ENCODE data around the gene KRT27. TPM values are rescaled to one million over a fixed set of nuclear protein-coding genes. Genes with fewer than 3 reads are reported as not detected.

KRT27 gene
- total and polyA plus RNA-seq, 4 experiments from 2014 or later, result not detected

DNA sequence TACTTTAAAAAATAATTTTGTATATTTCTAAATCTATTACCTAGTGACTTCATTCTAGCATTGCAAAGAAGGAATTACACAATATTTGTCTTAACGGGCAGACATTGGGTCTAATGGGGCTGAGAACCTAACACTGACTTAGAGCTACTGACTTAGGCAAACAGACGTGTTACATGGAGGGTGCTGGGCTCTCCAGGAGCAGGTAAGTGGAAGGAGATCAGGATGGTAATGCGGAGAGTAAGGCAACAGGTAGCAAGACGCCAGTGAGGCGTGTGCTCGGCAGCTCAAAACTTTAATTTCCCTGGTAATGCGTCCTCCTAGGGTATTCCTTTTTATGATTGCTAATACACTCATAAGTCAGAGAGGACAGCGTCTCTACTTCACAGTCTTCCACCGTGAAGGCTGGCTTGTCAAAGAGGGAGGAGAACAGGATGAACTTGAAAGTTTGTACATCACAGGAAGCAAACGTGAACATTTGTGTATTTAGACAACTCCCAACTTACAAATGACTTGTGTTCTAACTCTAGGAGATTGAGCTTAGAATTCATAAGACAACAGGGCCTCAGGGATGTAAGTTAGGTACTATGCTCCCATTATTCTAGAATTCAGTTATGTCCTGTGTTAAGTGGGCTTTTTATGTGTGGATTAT lies 12.8 kb upstream of the KRT27 start:
- no peak overlapping the region for H3K27ac Mint-ChIP-seq
- intact Hi-C loops (cut with micrococcal nuclease), result no loop called here
- POLR2A ChIA-PET (ENCODE audit: partially characterized antibody), result no interaction called here

DNA sequence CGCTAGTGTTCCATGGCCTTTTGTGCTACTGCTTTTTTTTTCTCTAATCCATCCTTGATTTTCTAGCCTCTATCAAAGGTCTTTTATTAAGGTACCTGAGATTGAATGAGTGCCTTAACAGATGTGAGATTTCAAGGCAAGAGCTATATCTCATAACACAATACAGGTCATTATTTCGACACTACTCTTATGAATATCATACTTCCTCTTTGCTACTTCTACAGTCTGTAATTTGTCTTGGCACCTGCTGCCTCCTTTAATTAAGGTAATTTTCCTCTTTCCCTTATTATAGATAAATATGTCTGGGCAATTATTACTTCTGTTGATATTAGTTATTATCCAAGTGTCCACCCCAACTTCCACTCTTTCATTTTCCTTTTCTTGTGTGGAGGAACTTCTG lies 12.1 kb upstream of the KRT27 start:
- Histone ChIP-seq H3K9me3 (ENCODE audit: control insufficient read depth in 1 of 2, low read length in 2 of 2) (no peaks in the 10 kb centered on the region), H3K4me3 (ENCODE audit: low read length in 2 of 2) (no peak overlapping the region), H3K27me3 (ENCODE audit: insufficient read depth, low read length) (peaks cover 4% of the 10 kb centered on the region), H3K36me3 (ENCODE audit: insufficient read depth, low read length) (no peaks in the 10 kb centered on the region), H3K4me1 (ENCODE audit: insufficient read depth, low read length) (no peaks in the 10 kb centered on the region), H3K27ac (ENCODE audit: low read depth, low read length) (no peak overlapping the region)
- ChIA-PET POLR2A (ENCODE audit: partially characterized antibody) (no interaction called here), CTCF (ENCODE audit: partially characterized antibody) (interaction anchor here (1.6 kb wide), 1 partner anchor 854 kb away, joined by 5 read pairs; no protein-coding TSS in a partner anchor)
- intact Hi-C loops (cut with micrococcal nuclease), result no loop called here
- no peaks in the 10 kb centered on the region for H3K4me1 Mint-ChIP-seq
- DNase-seq, result no peak
- peaks cover 26 to 34% of the 10 kb centered on the region in 2 donors for H3K27me3 Mint-ChIP-seq
- no peak overlapping the region for H3K27ac Mint-ChIP-seq
- no peak overlapping the region for H3K4me3 Mint-ChIP-seq
- H3K36me3 Mint-ChIP-seq, result no peaks in the 10 kb centered on the region
- no peaks in the 10 kb centered on the region for H3K9me3 Mint-ChIP-seq

More for the DNA sequence above, 12.8 kb upstream of the KRT27 start:
- Mint-ChIP-seq H3K4me1 (no peaks in the 10 kb centered on the region), H3K36me3 (no peaks in the 10 kb centered on the region), H3K4me3 (no peak overlapping the region), H3K9me3 (no peaks in the 10 kb centered on the region), H3K27me3 (peaks cover 25 to 34% of the 10 kb centered on the region in 2 donors)
- no peak overlapping the region for H3K4me3 ChIP-seq (ENCODE audit: low read length in 2 of 2)
- no peaks in the 10 kb centered on the region for H3K36me3 ChIP-seq (ENCODE audit: insufficient read depth, low read length)
- DNase-seq, result no peak
- H3K4me1 ChIP-seq (ENCODE audit: insufficient read depth, low read length), result no peaks in the 10 kb centered on the region
- CTCF ChIA-PET (ENCODE audit: partially characterized antibody), result interaction anchor here (1.1 to 1.6 kb wide), 2 partner anchors 11 to 854 kb away, joined by 3 to 5 read pairs; no protein-coding TSS in a partner anchor
- peaks cover 8% of the 10 kb centered on the region for H3K27me3 ChIP-seq (ENCODE audit: insufficient read depth, low read length)
- H3K27ac ChIP-seq (ENCODE audit: low read depth, low read length), result no peak overlapping the region
- H3K9me3 ChIP-seq (ENCODE audit: control insufficient read depth in 1 of 2, low read length in 2 of 2), result no peaks in the 10 kb centered on the region

DNA sequence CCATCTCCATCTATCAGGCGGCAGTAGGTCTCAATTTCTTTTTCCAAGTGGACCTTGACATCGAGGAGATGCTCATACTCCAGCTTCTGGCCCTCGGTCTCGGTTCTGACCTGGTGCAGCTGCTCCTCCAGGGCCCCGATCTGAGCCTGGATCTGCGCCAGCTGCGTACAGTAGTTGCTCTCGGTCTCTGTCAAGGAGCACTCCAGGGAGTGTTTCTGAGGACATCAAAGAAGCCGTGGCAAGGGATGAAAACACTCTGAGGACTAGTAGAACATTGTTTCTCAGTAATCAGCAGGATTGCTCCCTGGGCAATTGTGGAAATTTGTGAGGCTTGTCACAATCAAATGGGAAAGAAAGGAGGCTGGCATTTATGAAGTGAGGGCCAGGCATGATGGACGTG lies 11.5 kb upstream of the KRT27 start:
- Mint-ChIP-seq H3K4me1 (no peaks in the 10 kb centered on the region), H3K9me3 (no peaks in the 10 kb centered on the region), H3K27ac (no peak overlapping the region), H3K36me3 (no peaks in the 10 kb centered on the region), H3K4me3 (no peak overlapping the region), H3K27me3 (peaks cover 26 to 31% of the 10 kb centered on the region in 2 donors)
- no peaks in the 10 kb centered on the region for H3K36me3 ChIP-seq (ENCODE audit: insufficient read depth, low read length)
- H3K27ac ChIP-seq (ENCODE audit: low read depth, low read length), result no peak overlapping the region
- ChIA-PET POLR2A (ENCODE audit: partially characterized antibody) (no interaction called here), CTCF (ENCODE audit: partially characterized antibody) (interaction anchor here (0.7 to 1.6 kb wide), 2 partner anchors 855 to 869 kb away, joined by 3 to 5 read pairs; no protein-coding TSS in a partner anchor)
- H3K9me3 ChIP-seq (ENCODE audit: control insufficient read depth in 1 of 2, low read length in 2 of 2), result no peaks in the 10 kb centered on the region
- intact Hi-C loops (cut with micrococcal nuclease), result no loop called here
- H3K27me3 ChIP-seq (ENCODE audit: insufficient read depth, low read length), result no peaks in the 10 kb centered on the region
- no peaks in the 10 kb centered on the region for H3K4me1 ChIP-seq (ENCODE audit: insufficient read depth, low read length)
- no peak for DNase-seq
- no peak overlapping the region for H3K4me3 ChIP-seq (ENCODE audit: low read length in 2 of 2)

DNA sequence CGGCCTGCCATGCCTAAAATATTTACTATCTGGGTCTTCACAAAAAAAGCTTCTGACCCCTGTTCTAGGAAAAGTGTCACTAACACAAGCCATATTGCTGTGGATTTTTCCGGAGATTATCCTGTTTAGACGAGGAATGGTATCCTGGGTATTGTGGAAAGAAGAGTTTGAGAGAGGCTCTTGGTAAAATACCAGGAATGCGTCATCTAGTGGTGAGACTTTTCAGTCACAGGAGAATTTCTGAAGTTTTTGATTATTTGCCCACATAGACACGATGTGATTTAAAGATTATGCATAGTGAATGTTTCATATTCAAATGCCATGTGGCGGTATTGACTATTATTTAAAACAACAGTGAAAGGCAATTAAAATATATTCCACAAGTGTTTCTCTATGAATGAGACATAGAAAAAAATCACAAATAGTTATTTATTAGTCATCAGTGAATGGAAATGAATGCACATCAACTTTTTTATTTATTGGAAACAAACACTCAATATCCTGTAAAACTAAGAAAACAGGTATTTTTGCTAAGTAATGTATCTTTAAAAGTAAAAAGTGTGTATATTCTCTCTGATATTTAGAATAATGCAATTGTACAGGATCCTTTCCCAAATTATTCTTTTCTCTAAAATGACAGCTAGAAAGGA lies 9.6 kb upstream of the KRT27 start:
- Histone ChIP-seq H3K4me3 (ENCODE audit: low read length in 2 of 2) (no peak overlapping the region), H3K27ac (ENCODE audit: low read depth, low read length) (no peak overlapping the region), H3K27me3 (ENCODE audit: insufficient read depth, low read length) (no peaks in the 10 kb centered on the region), H3K4me1 (ENCODE audit: insufficient read depth, low read length) (no peaks in the 10 kb centered on the region), H3K9me3 (ENCODE audit: control insufficient read depth in 1 of 2, low read length in 2 of 2) (no peaks in the 10 kb centered on the region), H3K36me3 (ENCODE audit: insufficient read depth, low read length) (no peaks in the 10 kb centered on the region)
- no peak overlapping the region for H3K4me3 Mint-ChIP-seq
- DNase-seq, result no peak
- intact Hi-C loops (cut with micrococcal nuclease), result loop anchor here (1.0 kb wide), 1 partner anchor 172 kb away; no protein-coding TSS in a partner anchor
- H3K4me1 Mint-ChIP-seq, result no peaks in the 10 kb centered on the region
- CTCF ChIA-PET (ENCODE audit: partially characterized antibody), result interaction anchor here (0.8 to 2.2 kb wide), 4 partner anchors 11 to 172 kb away, joined by 3 to 8 read pairs (median 4); no protein-coding TSS in a partner anchor
- no peaks in the 10 kb centered on the region for H3K36me3 Mint-ChIP-seq
- H3K27me3 Mint-ChIP-seq, result peaks cover 25 to 26% of the 10 kb centered on the region in 2 donors
- no peak overlapping the region for H3K27ac Mint-ChIP-seq
- H3K9me3 Mint-ChIP-seq, result no peaks in the 10 kb centered on the region
- POLR2A ChIA-PET (ENCODE audit: partially characterized antibody), result no interaction called here

DNA sequence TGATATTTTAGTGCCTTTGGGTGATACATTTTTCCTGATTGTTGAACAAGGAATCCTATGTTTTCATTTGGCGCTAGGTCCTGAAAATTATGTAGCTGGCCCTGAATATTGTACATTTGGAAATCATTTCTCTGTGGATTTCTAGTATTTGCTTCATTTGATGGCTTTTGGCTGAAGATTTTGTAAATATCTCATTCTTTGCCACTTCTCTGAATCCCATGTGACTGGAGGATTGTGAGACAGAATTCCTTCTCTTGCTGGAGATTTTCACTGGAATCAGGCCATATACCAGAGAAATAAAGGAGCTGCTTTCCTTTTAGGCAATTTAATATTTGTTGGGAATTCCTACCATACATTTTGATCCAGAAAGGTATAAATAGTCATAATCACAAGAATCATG lies 8.8 kb upstream of the KRT27 start:
- CTCF ChIA-PET (ENCODE audit: partially characterized antibody), result interaction anchor here (1.0 to 2.2 kb wide), 2 partner anchors 170 to 172 kb away, joined by 4 to 8 read pairs; no protein-coding TSS in a partner anchor
- Histone ChIP-seq H3K36me3 (ENCODE audit: insufficient read depth, low read length) (no peaks in the 10 kb centered on the region), H3K4me3 (ENCODE audit: low read length in 2 of 2) (no peak overlapping the region), H3K4me1 (ENCODE audit: insufficient read depth, low read length) (no peaks in the 10 kb centered on the region), H3K9me3 (ENCODE audit: control insufficient read depth in 1 of 2, low read length in 2 of 2) (no peaks in the 10 kb centered on the region), H3K27ac (ENCODE audit: low read depth, low read length) (no peak overlapping the region), H3K27me3 (ENCODE audit: insufficient read depth, low read length) (no peaks in the 10 kb centered on the region)
- H3K4me1 Mint-ChIP-seq, result no peaks in the 10 kb centered on the region
- H3K4me3 Mint-ChIP-seq, result no peak overlapping the region
- H3K27ac Mint-ChIP-seq, result no peak overlapping the region
- H3K9me3 Mint-ChIP-seq, result no peaks in the 10 kb centered on the region
- intact Hi-C loops (cut with micrococcal nuclease), result no loop called here
- peaks cover 19 to 23% of the 10 kb centered on the region in 2 donors for H3K27me3 Mint-ChIP-seq
- no peak for DNase-seq
- POLR2A ChIA-PET (ENCODE audit: partially characterized antibody), result no interaction called here
- no peaks in the 10 kb centered on the region for H3K36me3 Mint-ChIP-seq

DNA sequence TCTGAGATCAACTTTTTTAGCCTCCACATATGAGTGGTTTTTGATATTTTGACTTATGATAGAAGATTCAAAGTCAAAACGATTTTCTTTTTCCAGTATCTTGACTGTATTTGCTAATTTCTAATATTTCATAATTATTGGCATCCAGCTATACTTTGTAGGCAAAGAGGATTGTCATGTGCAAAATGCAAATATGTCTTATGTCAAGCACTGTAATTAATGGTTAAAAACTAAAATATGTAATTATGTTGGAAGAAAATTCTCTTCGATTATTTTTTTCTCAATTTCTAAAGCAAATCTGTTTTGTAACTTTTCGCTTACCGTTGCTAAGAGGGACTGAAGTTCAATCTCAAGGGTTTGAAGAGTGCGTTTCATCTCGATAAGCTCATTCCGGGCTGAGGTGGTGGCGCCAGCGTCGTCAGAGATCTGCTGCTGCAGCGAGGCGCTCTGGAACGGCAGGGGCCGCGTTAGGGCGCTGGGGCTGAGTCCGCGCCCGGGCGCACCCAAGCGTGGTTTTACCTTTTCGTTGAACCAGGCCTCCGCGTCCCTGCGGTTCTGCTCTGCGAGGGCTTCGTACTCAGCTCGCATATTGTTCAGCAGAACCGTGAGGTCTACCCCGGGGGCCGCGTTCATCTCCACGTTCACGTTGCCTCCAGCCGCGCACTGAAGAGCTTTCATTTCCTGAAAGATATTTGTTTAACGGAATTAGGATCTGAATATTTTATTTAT lies 3.0 kb downstream of the KRT27 start:
- Mint-ChIP-seq H3K4me3 (peak overlapping the region in 7 of 8 donors; percentile 27 to 66 (median 44)), H3K9me3 (no peaks in the 10 kb centered on the region), H3K36me3 (no peaks in the 10 kb centered on the region), H3K27ac (no peak overlapping the region), H3K4me1 (peaks cover 0 to 7% (median under 1%) of the 10 kb centered on the region in 4 donors), H3K27me3 (peaks cover 48 to 64% of the 10 kb centered on the region in 2 donors)
- H3K27ac ChIP-seq (ENCODE audit: low read depth, low read length), result no peak overlapping the region
- no peaks in the 10 kb centered on the region for H3K9me3 ChIP-seq (ENCODE audit: control insufficient read depth in 1 of 2, low read length in 2 of 2)
- no peaks in the 10 kb centered on the region for H3K36me3 ChIP-seq (ENCODE audit: insufficient read depth, low read length)
- peaks cover 30% of the 10 kb centered on the region for H3K27me3 ChIP-seq (ENCODE audit: insufficient read depth, low read length)
- CTCF ChIA-PET (ENCODE audit: partially characterized antibody), result no interaction called here
- H3K4me3 ChIP-seq (ENCODE audit: low read length in 2 of 2), result peak overlapping the region in 1 of 2 donors; percentile 11
- peak in 1 of 5 donors; percentile 7 for DNase-seq
- intact Hi-C loops (cut with micrococcal nuclease), result no loop called here
- no peaks in the 10 kb centered on the region for H3K4me1 ChIP-seq (ENCODE audit: insufficient read depth, low read length)
- POLR2A ChIA-PET (ENCODE audit: partially characterized antibody), result interaction anchor here (1.5 kb wide), 1 partner anchor 38 kb away, joined by 3 read pairs; no protein-coding TSS in a partner anchor

DNA sequence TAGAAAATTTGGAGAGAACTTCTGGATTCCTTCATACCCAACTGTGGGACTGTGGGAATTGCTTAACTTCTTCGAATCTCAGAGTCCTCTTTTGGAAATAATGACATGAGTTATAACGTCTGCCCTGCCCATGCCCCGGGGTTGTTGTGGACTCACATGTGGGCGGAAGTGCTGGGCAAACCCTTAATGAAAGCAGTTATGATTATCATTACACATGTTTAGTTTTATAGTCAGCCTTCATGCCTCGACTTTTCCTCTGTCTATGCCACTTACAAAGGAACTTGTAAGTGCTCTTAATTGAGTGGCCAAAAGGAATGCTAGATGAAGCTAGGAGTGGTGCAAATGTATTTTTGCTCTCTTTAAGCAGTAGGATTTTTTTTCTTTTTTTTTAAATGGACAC lies 3.9 kb downstream of the KRT27 start:
- no peak overlapping the region for H3K4me3 ChIP-seq (ENCODE audit: low read length in 2 of 2)
- no peaks in the 10 kb centered on the region for H3K9me3 Mint-ChIP-seq
- ChIA-PET CTCF (ENCODE audit: partially characterized antibody) (no interaction called here), POLR2A (ENCODE audit: partially characterized antibody) (interaction anchor here (1.5 kb wide), 1 partner anchor 39 kb away, joined by 3 read pairs; no protein-coding TSS in a partner anchor)
- peaks cover 51 to 62% of the 10 kb centered on the region in 2 donors for H3K27me3 Mint-ChIP-seq
- intact Hi-C loops (cut with micrococcal nuclease), result no loop called here
- no peak overlapping the region for H3K27ac ChIP-seq (ENCODE audit: low read depth, low read length)
- H3K36me3 Mint-ChIP-seq, result no peaks in the 10 kb centered on the region
- peaks cover 35% of the 10 kb centered on the region for H3K27me3 ChIP-seq (ENCODE audit: insufficient read depth, low read length)
- H3K9me3 ChIP-seq (ENCODE audit: control insufficient read depth in 1 of 2, low read length in 2 of 2), result no peaks in the 10 kb centered on the region
- no peaks in the 10 kb centered on the region for H3K4me1 ChIP-seq (ENCODE audit: insufficient read depth, low read length)
- H3K4me3 Mint-ChIP-seq, result no peak overlapping the region
- H3K27ac Mint-ChIP-seq, result no peak overlapping the region
- DNase-seq, result no peak
- H3K36me3 ChIP-seq (ENCODE audit: insufficient read depth, low read length), result no peaks in the 10 kb centered on the region
- peaks cover 0 to 7% (median under 1%) of the 10 kb centered on the region in 4 donors for H3K4me1 Mint-ChIP-seq
